Adrenal gland (tissue), 5 donors: ENCODE data around the gene GMEB2.

Experiments used
- POLR2A ChIP-seq, 2 donors: fragments of 450-650 bp; IDR thresholded peaks; one replicate each; pipeline ENCODE4 v1.6.1; 2017; ENCODE audit warnings: antibody characterized with exemption in 2 of 2, mild to moderate bottlenecking in 2 of 2, moderate library complexity in 1 of 2
- TF ChIP-seq, protein P1 (sequence below), 6 experiments: fragments of 450-650 bp in 4 of 6; fragments of 200-600 bp in 2 of 6; sonication (generic) in 1 of 6; IDR thresholded peaks; 1 replicate in 5 of 6; 2 replicates in 1 of 6; pipeline versions ENCODE4 v1.5.1 to v1.8.0; 2016 to 2021; ENCODE audit warnings: antibody characterized with exemption in 6 of 6, mild to moderate bottlenecking in 2 of 6, moderate library complexity in 1 of 6
- donor health status: DM: no; HTN: no; CAD: no.

DNA sequence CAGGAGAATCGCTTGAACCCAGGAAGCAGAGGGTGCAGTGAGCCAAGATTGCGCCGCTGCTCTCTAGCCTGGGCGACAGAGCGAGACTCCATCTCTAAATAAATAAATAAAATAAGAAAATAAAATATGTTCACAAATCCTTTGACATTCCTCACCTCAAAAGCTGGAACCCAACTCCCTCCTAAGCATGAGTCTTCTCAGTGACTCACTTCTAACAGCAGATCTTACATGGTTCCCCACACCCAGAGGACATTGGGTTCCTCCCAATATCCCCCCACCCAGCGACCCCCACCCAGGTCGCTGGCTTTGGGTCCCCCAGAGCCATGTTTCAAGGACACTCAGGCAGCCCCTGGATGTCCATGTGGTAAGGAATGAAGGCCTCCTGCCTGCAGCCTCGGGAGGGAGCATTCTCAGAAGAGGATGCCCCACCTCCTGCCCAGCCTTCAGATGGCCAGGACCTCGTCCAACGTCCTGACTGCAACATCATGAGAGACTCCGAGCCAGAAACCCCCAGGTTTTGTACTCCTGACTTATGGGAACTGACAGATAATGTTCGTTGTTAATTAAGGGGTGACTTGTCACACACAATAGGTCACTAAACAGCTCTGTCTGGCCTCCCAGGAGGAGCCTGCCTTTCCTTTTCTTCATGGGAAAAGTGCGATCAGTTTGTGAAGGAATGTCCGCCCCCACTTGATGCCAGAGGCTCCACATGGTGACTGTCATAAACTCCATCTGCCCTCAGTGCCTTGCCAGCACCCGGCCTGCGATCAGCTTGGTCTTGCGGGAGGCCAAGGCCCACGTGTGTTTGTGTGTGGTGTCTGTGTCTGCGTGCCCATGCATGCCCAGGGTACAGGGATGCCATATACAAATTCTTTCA is 10.1 kb upstream of the GMEB2 start:
- TF ChIP-seq, protein P1, sequence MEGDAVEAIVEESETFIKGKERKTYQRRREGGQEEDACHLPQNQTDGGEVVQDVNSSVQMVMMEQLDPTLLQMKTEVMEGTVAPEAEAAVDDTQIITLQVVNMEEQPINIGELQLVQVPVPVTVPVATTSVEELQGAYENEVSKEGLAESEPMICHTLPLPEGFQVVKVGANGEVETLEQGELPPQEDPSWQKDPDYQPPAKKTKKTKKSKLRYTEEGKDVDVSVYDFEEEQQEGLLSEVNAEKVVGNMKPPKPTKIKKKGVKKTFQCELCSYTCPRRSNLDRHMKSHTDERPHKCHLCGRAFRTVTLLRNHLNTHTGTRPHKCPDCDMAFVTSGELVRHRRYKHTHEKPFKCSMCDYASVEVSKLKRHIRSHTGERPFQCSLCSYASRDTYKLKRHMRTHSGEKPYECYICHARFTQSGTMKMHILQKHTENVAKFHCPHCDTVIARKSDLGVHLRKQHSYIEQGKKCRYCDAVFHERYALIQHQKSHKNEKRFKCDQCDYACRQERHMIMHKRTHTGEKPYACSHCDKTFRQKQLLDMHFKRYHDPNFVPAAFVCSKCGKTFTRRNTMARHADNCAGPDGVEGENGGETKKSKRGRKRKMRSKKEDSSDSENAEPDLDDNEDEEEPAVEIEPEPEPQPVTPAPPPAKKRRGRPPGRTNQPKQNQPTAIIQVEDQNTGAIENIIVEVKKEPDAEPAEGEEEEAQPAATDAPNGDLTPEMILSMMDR (IDR thresholded peaks at IDR 0.05) = no peak
- no peak for TF ChIP-seq POLR2A (IDR thresholded peaks at IDR 0.05)
